H4 (cell line): ENCODE results near the gene RNF213. TPM values are rescaled to one million over a fixed set of nuclear protein-coding genes. Genes with fewer than 3 reads are reported as not detected.

Experiments
- DNase-seq: peaks from one replicate; pipeline ENCODE4 v3.0.0-alpha.2; 2015; ENCODE audit warnings: low spot score
- total RNA-seq: library from RNA; depleted of rRNA; stranded (reverse); fragments of >200 nt; shearing (Covaris generic); gene quantifications from 2 replicates; pipeline ENCODE4 v1.2.3, GENCODE V29; 2014

The RNF213 gene
- total RNA-seq, 1 experiment from 2014 or later, result 65.7 TPM

DNA sequence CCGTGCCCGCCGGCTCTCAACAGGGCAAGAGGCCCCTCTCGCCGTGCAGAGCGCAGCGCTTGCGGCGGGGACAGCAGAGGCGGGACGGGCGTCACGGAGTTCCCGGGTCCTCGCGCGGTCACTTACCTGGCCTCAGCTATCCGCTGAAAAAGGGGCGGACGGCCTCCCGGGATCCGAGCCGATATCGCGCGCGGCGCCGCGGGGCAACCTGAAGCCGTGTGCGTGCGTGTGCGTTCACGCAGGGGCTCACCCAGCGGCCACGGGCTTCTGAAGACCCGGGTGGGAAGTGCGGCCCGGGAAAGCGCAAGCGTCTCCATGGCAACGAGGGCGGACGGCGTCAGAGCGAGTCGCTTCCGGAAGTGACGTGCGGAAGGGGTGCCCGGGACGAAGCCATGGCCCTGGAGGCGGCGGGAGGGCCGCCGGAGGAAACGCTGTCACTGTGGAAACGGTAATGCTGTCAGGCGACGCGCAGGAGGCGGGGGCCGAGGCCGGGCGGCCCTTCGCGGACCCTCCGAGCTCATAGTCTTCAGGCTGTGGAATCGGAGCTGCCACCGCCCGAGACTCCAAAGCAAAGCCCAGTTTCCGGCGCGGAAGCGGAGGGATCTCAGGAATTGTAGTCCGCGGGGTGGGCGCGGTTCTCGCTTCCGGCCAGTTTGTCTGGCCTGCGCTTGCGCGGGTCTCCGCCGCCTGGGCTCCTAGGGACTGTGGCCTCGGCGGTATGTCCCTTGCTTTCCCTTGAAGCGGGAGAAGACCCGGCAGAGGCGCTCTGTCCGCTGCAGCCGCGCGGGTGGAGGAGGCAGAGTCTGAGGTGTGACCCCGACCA, 154.4 kb downstream of the RNF213 start, which contains the start of gene ENDOV:
Gene ENDOV (plus strand): TSS at position 365 of the 823 bp plus-strand sequence. CDS start 28 bp downstream, at position 393.
- DNase-seq, result peak; percentile 95

DNA sequence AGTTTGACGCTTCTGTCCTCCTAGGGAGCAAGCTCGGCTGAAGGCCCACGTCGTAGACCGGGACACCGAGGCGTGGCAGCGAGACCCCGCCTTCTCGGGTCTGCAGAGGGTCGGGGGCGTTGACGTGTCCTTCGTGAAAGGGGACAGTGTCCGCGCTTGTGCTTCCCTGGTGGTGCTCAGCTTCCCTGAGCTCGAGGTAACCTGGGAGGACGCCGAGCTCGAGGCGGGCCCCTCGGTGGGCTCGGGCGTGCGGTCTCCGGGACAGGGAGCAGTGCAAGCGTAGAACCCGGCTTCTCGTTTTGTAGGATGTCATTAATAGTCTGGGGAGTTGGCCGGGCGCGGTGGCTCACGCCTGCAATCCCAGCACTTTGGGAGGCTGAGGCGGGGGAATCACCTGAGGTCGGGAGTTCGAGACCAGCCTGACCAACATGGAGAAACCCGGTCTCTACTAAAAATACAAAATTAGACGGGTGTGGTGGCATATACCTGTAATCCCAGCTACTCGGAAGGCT, 155.0 kb downstream of the RNF213 start:
- DNase-seq, result no peak

DNA sequence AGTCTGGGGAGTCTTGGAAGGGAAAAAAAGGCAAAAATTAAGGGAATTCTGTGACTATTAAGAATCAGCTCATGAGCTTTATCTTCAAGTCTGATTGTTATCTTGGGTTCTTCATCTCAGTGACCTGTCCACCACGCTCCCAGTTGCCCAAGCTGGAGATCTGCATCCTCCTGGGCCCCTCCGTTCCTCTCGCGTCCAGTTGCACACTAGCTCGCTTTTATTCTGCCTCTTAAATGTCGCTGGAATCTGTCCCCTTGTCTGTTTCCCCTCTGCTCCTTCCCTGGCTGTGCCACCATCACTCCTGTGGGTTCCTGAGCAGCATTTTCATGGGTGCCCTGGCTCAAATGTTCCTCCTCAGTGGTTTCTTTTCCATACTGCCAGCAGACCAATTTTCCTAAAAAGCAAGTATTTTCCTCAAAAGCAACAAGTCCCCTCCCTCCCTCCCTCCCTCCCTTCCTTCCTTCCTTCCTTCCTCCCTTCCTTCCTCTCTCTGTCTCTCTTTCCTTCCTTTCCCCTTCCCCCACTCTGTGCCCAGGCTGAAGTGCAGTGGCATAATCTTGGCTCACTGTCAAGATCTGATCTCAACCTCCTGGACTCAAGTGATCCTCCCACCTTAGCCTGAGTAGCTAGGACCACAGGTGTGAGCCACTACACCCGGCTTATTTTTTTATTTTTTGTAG, 155.7 kb downstream of the RNF213 start:
- DNase-seq, result no peak

- no peak for DNase-seq
Observed at GRCh38 chr17:80416940-80417293, 156.3 kb downstream of the RNF213 start.

DNA sequence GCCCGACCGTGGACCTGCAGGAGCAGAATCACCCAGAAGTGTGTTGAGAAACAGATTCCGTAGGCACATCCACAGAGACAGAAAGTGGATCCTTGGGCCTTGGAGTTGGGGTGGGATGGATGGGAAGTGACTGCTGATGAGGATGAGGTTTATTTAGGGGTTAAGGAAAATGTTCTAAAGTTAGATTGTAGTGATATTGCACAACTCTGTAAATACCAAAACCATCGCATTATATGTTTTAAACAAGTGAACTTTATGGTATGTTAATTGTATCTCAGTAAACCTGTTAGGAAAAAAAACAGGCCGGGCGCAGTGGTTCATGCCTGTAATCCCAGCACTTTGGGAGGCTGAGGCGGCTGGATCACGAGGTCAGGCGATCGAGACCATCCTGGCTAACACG, 157.9 kb downstream of the RNF213 start:
- DNase-seq, result no peak

DNA sequence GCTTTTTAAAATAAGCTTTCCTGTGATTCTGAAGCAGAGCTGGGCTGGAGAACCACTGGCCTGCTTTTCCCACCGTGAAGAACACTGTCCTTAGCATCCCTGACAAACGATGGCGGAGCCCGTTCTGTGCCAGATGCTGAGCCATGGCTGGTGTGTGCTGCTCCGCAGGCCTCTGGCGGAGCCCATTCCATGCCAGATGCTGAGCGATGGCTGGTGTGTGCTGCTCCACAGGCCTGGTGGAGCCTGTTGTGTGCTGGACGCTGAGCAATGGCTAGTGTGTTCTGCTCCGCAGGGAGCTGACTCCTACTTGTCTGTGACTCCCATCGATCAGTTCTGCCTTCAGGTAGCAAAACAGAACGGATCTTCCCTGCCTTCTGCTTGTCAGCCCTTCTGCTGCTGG, 158.6 kb downstream of the RNF213 start:
- DNase-seq, result no peak

GRCh38 chr17:80421381-80422090, 160.9 kb downstream of the RNF213 start:
- no peak for DNase-seq

DNA sequence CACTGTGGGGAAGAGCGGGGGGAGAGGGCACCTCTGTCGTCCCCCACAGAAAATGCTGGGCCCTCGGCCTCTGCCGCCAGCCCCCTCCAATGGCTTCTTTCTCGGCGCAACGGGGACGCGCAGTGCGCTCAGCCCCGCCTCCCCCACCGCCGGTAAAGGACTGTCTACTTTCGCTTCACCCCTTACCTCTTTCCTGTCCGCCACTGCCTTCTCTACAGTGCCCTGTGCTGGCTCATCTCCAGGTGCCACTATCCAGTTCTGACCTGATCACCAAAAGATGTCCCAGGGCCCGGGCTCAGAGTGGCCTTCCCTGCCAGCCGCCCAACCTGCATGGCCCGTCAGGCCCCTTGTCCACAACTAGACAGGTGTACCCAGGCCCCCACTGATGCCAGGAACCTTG, 161.6 kb downstream of the RNF213 start:
- DNase-seq, result no peak

DNA sequence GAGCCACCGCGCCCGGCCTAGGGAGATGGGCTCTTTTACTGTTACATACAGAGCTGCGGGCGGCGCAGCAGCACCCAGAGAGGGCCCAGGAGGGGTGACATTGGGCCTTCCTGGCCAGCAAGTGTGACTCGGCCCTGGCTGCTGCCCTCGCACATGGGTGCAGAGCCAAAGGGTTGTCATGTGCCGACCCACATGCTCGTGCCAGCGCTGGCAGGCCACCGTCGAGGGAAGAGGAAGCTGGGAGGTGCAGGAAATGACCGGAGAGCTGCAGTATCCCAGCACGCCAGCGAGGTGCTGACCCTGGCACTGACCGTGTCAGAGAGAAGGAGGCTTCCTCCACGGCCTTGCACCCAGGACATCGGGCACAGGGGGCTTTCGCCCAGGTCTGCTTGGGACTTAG, 162.3 kb downstream of the RNF213 start:
- no peak for DNase-seq

- DNase-seq, result no peak
Observed at GRCh38 chr17:80423536-80424225, 163.0 kb downstream of the RNF213 start.

GRCh38 chr17:80424261-80424660, 163.6 kb downstream of the RNF213 start:
- no peak for DNase-seq

GRCh38 chr17:80424878-80425765, 164.5 kb downstream of the RNF213 start:
- no peak for DNase-seq

- DNase-seq, result no peak
Observed at GRCh38 chr17:80425835-80426426, 165.3 kb downstream of the RNF213 start.

GRCh38 chr17:80426671-80427326, 166.1 kb downstream of the RNF213 start:
- peak; percentile 64 for DNase-seq

- DNase-seq, result no peak
Observed at GRCh38 chr17:80427366-80428282, 167.0 kb downstream of the RNF213 start.

- DNase-seq, result no peak
Observed at GRCh38 chr17:80428363-80428762, 167.7 kb downstream of the RNF213 start.

DNA sequence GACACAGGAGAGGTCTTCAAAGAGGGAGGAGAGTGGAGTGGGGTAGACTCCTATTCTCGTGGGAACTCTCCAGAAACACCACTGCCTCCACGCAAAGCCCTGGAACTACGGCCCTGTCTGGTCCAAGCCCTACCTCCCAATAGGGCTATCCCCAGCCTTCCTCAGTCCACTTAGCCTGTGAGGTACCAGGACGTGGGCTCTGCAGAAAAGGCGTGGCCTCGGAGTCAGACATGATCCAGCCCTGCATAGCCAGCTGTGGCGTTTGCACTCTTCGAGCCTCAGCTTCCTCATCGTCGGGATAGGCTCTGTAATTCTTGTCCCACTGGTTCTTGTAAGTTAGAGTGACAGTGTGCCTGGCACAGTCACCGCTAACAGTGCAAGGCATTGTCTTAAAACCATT, 168.1 kb downstream of the RNF213 start:
- DNase-seq, result no peak
